Measurements from ENCODE around the gene ARL10. TPM values are rescaled to one million over a fixed set of nuclear protein-coding genes. Genes with fewer than 3 reads are reported as not detected.

The ARL10 gene, protein sequence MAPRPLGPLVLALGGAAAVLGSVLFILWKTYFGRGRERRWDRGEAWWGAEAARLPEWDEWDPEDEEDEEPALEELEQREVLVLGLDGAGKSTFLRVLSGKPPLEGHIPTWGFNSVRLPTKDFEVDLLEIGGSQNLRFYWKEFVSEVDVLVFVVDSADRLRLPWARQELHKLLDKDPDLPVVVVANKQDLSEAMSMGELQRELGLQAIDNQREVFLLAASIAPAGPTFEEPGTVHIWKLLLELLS
- total RNA-seq: 3.2 and 5.5 TPM in 2 replicates

GRCh38 chr5:176365351-176366231 lies at the start of gene ARL10:
Gene ARL10 (plus strand): TSS chr5:176365487. CDS start chr5:176365564, 77 bp downstream.

GRCh38 chr5:176361437-176362232 lies 3.7 kb upstream of the ARL10 start, which contains the start of gene KIAA1191:
Gene KIAA1191 (minus strand): TSS chr5:176361764. CDS start chr5:176359508, 2,256 bp downstream.

GRCh38 chr5:176388444-176389134 lies 23.3 kb downstream of the ARL10 start, which contains the start of the genes HIGD2A and NOP16:
Gene HIGD2A (plus strand): TSS chr5:176388751. CDS start chr5:176388820, 69 bp downstream.
Gene NOP16 (minus strand): TSS chr5:176388598. CDS start chr5:176388539, 59 bp downstream.

GRCh38 chr5:176415952-176416924 lies 51.0 kb downstream of the ARL10 start, which contains the start of gene CLTB:
Gene CLTB (minus strand): TSS chr5:176416539. CDS start chr5:176416363, 176 bp downstream.

Other genes starting within 250 kb of the ARL10 start
- 7.3 and 11.8 TPM in 2 replicates for gene SIMC1, start 127.1 kb upstream of the ARL10 start, total RNA-seq
- 65.2 and 86.1 TPM in 2 replicates for gene KIAA1191, start 3.7 kb upstream of the ARL10 start, total RNA-seq
- gene NOP16, start 23.1 kb downstream of the ARL10 start, total RNA-seq: 33.4 and 35.3 TPM in 2 replicates
- gene HIGD2A, start 23.3 kb downstream of the ARL10 start, total RNA-seq: 122 and 143 TPM in 2 replicates
- 377 and 389 TPM in 2 replicates for gene CLTB, start 51.1 kb downstream of the ARL10 start, total RNA-seq
- 25.2 and 35.5 TPM in 2 replicates for gene FAF2, start 82.9 kb downstream of the ARL10 start, total RNA-seq
- 13.0 and 19.1 TPM in 2 replicates for gene RNF44, start 171.9 kb downstream of the ARL10 start, total RNA-seq
- 0.07 TPM in 1 of 2 replicates, not detected in the other for gene CDHR2, start 183.9 kb downstream of the ARL10 start, total RNA-seq
- 5.3 and 7.3 TPM in 2 replicates for gene GPRIN1, start 244.7 kb downstream of the ARL10 start, total RNA-seq

All from airway epithelial cell (primary cell).